ENCODE measurements around the gene TPCN2. TPM values are rescaled to one million over a fixed set of nuclear protein-coding genes. Genes with fewer than 3 reads are reported as not detected.

Gene TPCN2
- total and polyA plus RNA-seq, 4 donors, result 1.5 to 27.9 (median 23.3) TPM

- intact Hi-C loops (cut with DNase I), result no loop called here
- no peaks in the 10 kb centered on the region for H3K9me3 ChIP-seq (ENCODE audit: control insufficient read depth, low read length)
- no peak overlapping the region for H3K27ac ChIP-seq (ENCODE audit: low read depth in 1 of 2, low read length in 2 of 2)
- DNase-seq (no peak), ATAC-seq (ENCODE audit: low FRiP score) (no peak)
- H3K4me3 ChIP-seq (ENCODE audit: low read length in 2 of 2), result no peak overlapping the region
- 86 to 90% methylated on average over 21 of the region's 21 CpGs for WGBS, 2 donors
- H3K36me3 ChIP-seq (ENCODE audit: control insufficient read depth in 1 of 2, insufficient read depth in 2 of 2, low read length in 1 of 2), result no peaks in the 10 kb centered on the region
- no peaks in the 10 kb centered on the region for H3K4me1 ChIP-seq (ENCODE audit: control insufficient read depth in 1 of 2, insufficient read depth in 2 of 2, low read length in 2 of 2)
- H3K27me3 ChIP-seq (ENCODE audit: control insufficient read depth in 1 of 2, insufficient read depth in 2 of 2, low read length in 1 of 2), result no peaks in the 10 kb centered on the region
These were observed 109.8 kb downstream of the TPCN2 start for GRCh38 chr11:69158301-69159149.

GRCh38 chr11:69159150-69159852, 110.6 kb downstream of the TPCN2 start:
- no peak overlapping the region for H3K4me3 ChIP-seq (ENCODE audit: low read length in 2 of 2)
- no peaks in the 10 kb centered on the region for H3K27me3 ChIP-seq (ENCODE audit: control insufficient read depth in 1 of 2, insufficient read depth in 2 of 2, low read length in 1 of 2)
- no peak for ATAC-seq (ENCODE audit: low FRiP score)
- H3K4me1 ChIP-seq (ENCODE audit: control insufficient read depth in 1 of 2, insufficient read depth in 2 of 2, low read length in 2 of 2), result no peaks in the 10 kb centered on the region
- H3K27ac ChIP-seq (ENCODE audit: low read depth in 1 of 2, low read length in 2 of 2), result no peak overlapping the region
- 96 to 97% methylated on average over 19 of the region's 19 CpGs for WGBS, 2 donors
- DNase-seq, result no peak
- H3K9me3 ChIP-seq (ENCODE audit: control insufficient read depth, low read length), result no peaks in the 10 kb centered on the region
- H3K36me3 ChIP-seq (ENCODE audit: control insufficient read depth in 1 of 2, insufficient read depth in 2 of 2, low read length in 1 of 2), result no peaks in the 10 kb centered on the region
- intact Hi-C loops (cut with DNase I), result no loop called here

GRCh38 chr11:69160296-69161116, 111.8 kb downstream of the TPCN2 start:
- H3K36me3 ChIP-seq (ENCODE audit: control insufficient read depth in 1 of 2, insufficient read depth in 2 of 2, low read length in 1 of 2), result no peaks in the 10 kb centered on the region
- WGBS, 2 donors, result 91 to 93% methylated on average over 15 of the region's 15 CpGs
- intact Hi-C loops (cut with DNase I), result no loop called here
- H3K9me3 ChIP-seq (ENCODE audit: control insufficient read depth, low read length), result no peaks in the 10 kb centered on the region
- H3K27me3 ChIP-seq (ENCODE audit: control insufficient read depth in 1 of 2, insufficient read depth in 2 of 2, low read length in 1 of 2), result no peaks in the 10 kb centered on the region
- ATAC-seq (ENCODE audit: low FRiP score), result no peak
- no peaks in the 10 kb centered on the region for H3K4me1 ChIP-seq (ENCODE audit: control insufficient read depth in 1 of 2, insufficient read depth in 2 of 2, low read length in 2 of 2)
- no peak overlapping the region for H3K27ac ChIP-seq (ENCODE audit: low read depth in 1 of 2, low read length in 2 of 2)
- DNase-seq, result no peak
- H3K4me3 ChIP-seq (ENCODE audit: low read length in 2 of 2), result no peak overlapping the region

GRCh38 chr11:69161117-69161407, 112.3 kb downstream of the TPCN2 start:
- no peaks in the 10 kb centered on the region for H3K4me1 ChIP-seq (ENCODE audit: control insufficient read depth in 1 of 2, insufficient read depth in 2 of 2, low read length in 2 of 2)
- no peaks in the 10 kb centered on the region for H3K36me3 ChIP-seq (ENCODE audit: control insufficient read depth in 1 of 2, insufficient read depth in 2 of 2, low read length in 1 of 2)
- H3K27me3 ChIP-seq (ENCODE audit: control insufficient read depth in 1 of 2, insufficient read depth in 2 of 2, low read length in 1 of 2), result no peaks in the 10 kb centered on the region
- no peak for ATAC-seq (ENCODE audit: low FRiP score)
- H3K27ac ChIP-seq (ENCODE audit: low read depth in 1 of 2, low read length in 2 of 2), result no peak overlapping the region
- intact Hi-C loops (cut with DNase I), result no loop called here
- no peak for DNase-seq
- 79 to 81% methylated on average over 5 of the region's 5 CpGs for WGBS, 2 donors
- H3K4me3 ChIP-seq (ENCODE audit: low read length in 2 of 2), result no peak overlapping the region
- no peaks in the 10 kb centered on the region for H3K9me3 ChIP-seq (ENCODE audit: control insufficient read depth, low read length)

- no peak overlapping the region for H3K4me3 ChIP-seq (ENCODE audit: low read length in 2 of 2)
- no peaks in the 10 kb centered on the region for H3K9me3 ChIP-seq (ENCODE audit: control insufficient read depth, low read length)
- H3K36me3 ChIP-seq (ENCODE audit: control insufficient read depth in 1 of 2, insufficient read depth in 2 of 2, low read length in 1 of 2), result no peaks in the 10 kb centered on the region
- no peaks in the 10 kb centered on the region for H3K4me1 ChIP-seq (ENCODE audit: control insufficient read depth in 1 of 2, insufficient read depth in 2 of 2, low read length in 2 of 2)
- H3K27me3 ChIP-seq (ENCODE audit: control insufficient read depth in 1 of 2, insufficient read depth in 2 of 2, low read length in 1 of 2), result no peaks in the 10 kb centered on the region
- ATAC-seq (ENCODE audit: low FRiP score) (no peak), DNase-seq (no peak)
- intact Hi-C loops (cut with DNase I), result no loop called here
- no peak overlapping the region for H3K27ac ChIP-seq (ENCODE audit: low read depth in 1 of 2, low read length in 2 of 2)
These were observed 113.8 kb downstream of the TPCN2 start for GRCh38 chr11:69162505-69162904.

GRCh38 chr11:69163842-69164241, 115.1 kb downstream of the TPCN2 start:
- DNase-seq, result no peak
- WGBS, 2 donors, result 98 to 100% methylated on average over 1 of the region's 1 CpG
- ATAC-seq (ENCODE audit: low FRiP score), result no peak
- H3K27ac ChIP-seq (ENCODE audit: low read depth in 1 of 2, low read length in 2 of 2), result no peak overlapping the region
- H3K36me3 ChIP-seq (ENCODE audit: control insufficient read depth in 1 of 2, insufficient read depth in 2 of 2, low read length in 1 of 2), result no peaks in the 10 kb centered on the region
- no peaks in the 10 kb centered on the region for H3K9me3 ChIP-seq (ENCODE audit: control insufficient read depth, low read length)
- no peaks in the 10 kb centered on the region for H3K4me1 ChIP-seq (ENCODE audit: control insufficient read depth in 1 of 2, insufficient read depth in 2 of 2, low read length in 2 of 2)
- H3K4me3 ChIP-seq (ENCODE audit: low read length in 2 of 2), result no peak overlapping the region
- intact Hi-C loops (cut with DNase I), result no loop called here
- no peaks in the 10 kb centered on the region for H3K27me3 ChIP-seq (ENCODE audit: control insufficient read depth in 1 of 2, insufficient read depth in 2 of 2, low read length in 1 of 2)

GRCh38 chr11:69164824-69165223, 116.1 kb downstream of the TPCN2 start:
- Histone ChIP-seq H3K4me3 (ENCODE audit: low read length in 2 of 2) (no peak overlapping the region), H3K27ac (ENCODE audit: low read depth in 1 of 2, low read length in 2 of 2) (no peak overlapping the region), H3K9me3 (ENCODE audit: control insufficient read depth, low read length) (no peaks in the 10 kb centered on the region), H3K36me3 (ENCODE audit: control insufficient read depth in 1 of 2, insufficient read depth in 2 of 2, low read length in 1 of 2) (no peaks in the 10 kb centered on the region), H3K4me1 (ENCODE audit: control insufficient read depth in 1 of 2, insufficient read depth in 2 of 2, low read length in 2 of 2) (no peaks in the 10 kb centered on the region), H3K27me3 (ENCODE audit: control insufficient read depth in 1 of 2, insufficient read depth in 2 of 2, low read length in 1 of 2) (no peaks in the 10 kb centered on the region)
- 85 to 92% methylated on average over 10 of the region's 10 CpGs for WGBS, 2 donors
- ATAC-seq (ENCODE audit: low FRiP score), result no peak
- no peak for DNase-seq
- intact Hi-C loops (cut with DNase I), result no loop called here

GRCh38 chr11:69165775-69166174, 117.0 kb downstream of the TPCN2 start:
- Histone ChIP-seq H3K9me3 (ENCODE audit: control insufficient read depth, low read length) (no peaks in the 10 kb centered on the region), H3K4me3 (ENCODE audit: low read length in 2 of 2) (no peak overlapping the region), H3K4me1 (ENCODE audit: control insufficient read depth in 1 of 2, insufficient read depth in 2 of 2, low read length in 2 of 2) (no peaks in the 10 kb centered on the region), H3K27ac (ENCODE audit: low read depth in 1 of 2, low read length in 2 of 2) (no peak overlapping the region), H3K36me3 (ENCODE audit: control insufficient read depth in 1 of 2, insufficient read depth in 2 of 2, low read length in 1 of 2) (no peaks in the 10 kb centered on the region), H3K27me3 (ENCODE audit: control insufficient read depth in 1 of 2, insufficient read depth in 2 of 2, low read length in 1 of 2) (no peaks in the 10 kb centered on the region)
- no peak for DNase-seq
- ATAC-seq (ENCODE audit: low FRiP score), result no peak
- 91 to 94% methylated on average over 2 of the region's 2 CpGs for WGBS, 2 donors
- intact Hi-C loops (cut with DNase I), result no loop called here

All from aorta (tissue), 5 donors.